ENCODE data around the gene CREB5. TPM values are rescaled to one million over a fixed set of nuclear protein-coding genes. Genes with fewer than 3 reads are reported as not detected.

Gene CREB5
- total and polyA plus RNA-seq, 2 of the 8 experiments (the other 6 are each of a cell fraction or from before 2014, with no cell fraction given), result 2.4 to 2.7 TPM

DNA sequence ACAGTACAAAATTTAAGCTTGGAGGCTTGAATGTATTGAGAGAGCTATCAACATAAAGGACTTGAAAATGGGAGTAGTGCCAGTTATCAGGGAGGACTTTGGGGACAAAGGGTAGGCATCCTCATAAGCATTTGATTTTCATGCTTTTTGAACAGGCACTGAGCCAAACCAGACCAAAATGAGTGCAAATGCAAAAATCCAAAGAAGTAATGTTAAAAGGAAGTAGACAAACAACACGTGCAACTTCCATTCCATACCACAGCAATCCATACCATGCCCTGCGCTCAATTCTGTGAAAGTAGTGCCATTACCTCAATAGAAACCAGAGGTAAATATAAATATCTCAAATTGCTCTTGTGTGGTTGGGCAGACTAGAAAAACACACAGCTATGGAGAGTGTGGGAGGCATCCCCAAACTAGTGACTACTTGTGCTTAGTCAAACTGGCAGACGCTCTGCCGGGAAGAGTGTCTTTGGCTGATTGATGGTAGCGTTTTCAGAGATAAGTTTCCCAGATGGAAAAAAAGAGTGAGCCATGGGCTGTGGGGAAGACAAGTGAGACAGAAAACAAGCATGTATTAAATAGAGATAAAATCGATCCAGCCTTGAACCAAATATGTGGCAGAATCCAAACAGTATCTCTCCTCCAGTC, 161.5 kb downstream of the CREB5 start:
- Histone ChIP-seq H2BK15ac (ENCODE audit: low read length) (no peak overlapping the region; the same call in 1 of the 2 replicates), H3K79me1 (ENCODE audit: low read depth, low read length) (no peaks in the 10 kb centered on the region), H3K4me3 (ENCODE audit: extremely low read depth in 1 of 4, insufficient read depth in 2 of 4, low read depth in 3 of 4, low read length in 4 of 4) (no peak overlapping the region), H3K27ac (ENCODE audit: low read depth, low read length) (no peak overlapping the region), H4K5ac (ENCODE audit: insufficient read length, low read depth, low read length) (no peak overlapping the region), H3K36me3 (ENCODE audit: control insufficient read depth in 2 of 4, insufficient read depth in 4 of 4, low read length in 3 of 4) (no peaks in the 10 kb centered on the region), H3K4me2 (ENCODE audit: insufficient read depth in 1 of 2, low read depth in 2 of 2, low read length in 2 of 2) (no peak overlapping the region), H4K20me1 (replicated peaks in 1 of 2; ENCODE audit: control insufficient read depth in 1 of 2, insufficient read depth in 2 of 2, low read length in 2 of 2) (no peaks in the 10 kb centered on the region), H4K8ac (ENCODE audit: extremely low read depth, insufficient read depth, low read length) (no peak overlapping the region), H3K18ac (ENCODE audit: extremely low read depth, low read length) (no peak overlapping the region), H2BK120ac (replicated peaks; ENCODE audit: low read depth, low read length) (no peak overlapping the region), H3K4ac (replicated peaks; ENCODE audit: insufficient read length, low read depth, low read length) (no peak overlapping the region), H2BK5ac (ENCODE audit: low read depth, low read length) (no peak overlapping the region), H3K79me2 (ENCODE audit: control insufficient read depth in 1 of 2, insufficient read depth in 2 of 2, low read length in 2 of 2) (no peaks in the 10 kb centered on the region), H4K91ac (replicated peaks; ENCODE audit: insufficient read length, low read length) (no peak overlapping the region), H3K27me3 (replicated peaks in 1 of 4; ENCODE audit: control insufficient read depth in 3 of 4, extremely low read depth in 1 of 4, insufficient read depth in 3 of 4, low read length in 3 of 4) (no peaks in the 10 kb centered on the region), H3K14ac (ENCODE audit: insufficient read length) (no peak overlapping the region), H3K9me3 (ENCODE audit: insufficient read depth in 2 of 2, low read depth in 1 of 2, low read length in 1 of 2) (no peaks in the 10 kb centered on the region), H2AFZ (ENCODE audit: low read length) (no peak overlapping the region), H2BK20ac (ENCODE audit: low read length) (no peak overlapping the region), H3K23ac (ENCODE audit: insufficient read length) (no peak overlapping the region), H3K23me2 (ENCODE audit: low read depth, low read length) (no peaks in the 10 kb centered on the region), H2BK12ac (ENCODE audit: low read depth, low read length) (no peak overlapping the region), H3K4me1 (replicated peaks in 1 of 4; ENCODE audit: control insufficient read depth in 3 of 4, insufficient read depth in 4 of 4, low read length in 3 of 4) (peaks cover 2 to 10% (median 4%) of the 10 kb centered on the region in 4 experiments; a peak in 4 of 7 replicates), H3K56ac (replicated peaks; ENCODE audit: insufficient read length, low read depth, low read length) (no peak overlapping the region), H3K9ac (replicated peaks in 1 of 4; ENCODE audit: extremely low read depth in 1 of 4, low read depth in 3 of 4, low read length in 3 of 4) (no peak overlapping the region), H2AK5ac (ENCODE audit: low read depth, low read length) (no peak overlapping the region)
- CTCF ChIA-PET (ENCODE audit: partially characterized antibody), result interaction anchor here (0.6 to 1.0 kb wide), 4 partner anchors 18 to 651 kb away, joined by 3 to 4 read pairs (median 3); no protein-coding TSS in a partner anchor
- POLR2A ChIA-PET (ENCODE audit: partially characterized antibody), result no interaction called here
- WGBS, 2 experiments (ENCODE audit: extremely low coverage in 1 of 2, insufficient coverage in 1 of 2, insufficient read length in 1 of 2, insufficient replicate concordance in 2 of 2, low coverage in 1 of 2, low lambda C conversion rate in 2 of 2, missing lambda C conversion rate in 1 of 2), result 93% methylated on average over 6 of the region's 6 CpGs; no CpG with 5 or more reads in 1 of the 2 experiments
- DNase-seq (ENCODE audit: low read depth in 1 of 2, low spot score in 2 of 2), result no peak
- FAIRE-seq, result no peak
- no peak for TF ChIP-seq TBP (IDR thresholded peaks at IDR 0.05; ENCODE audit: low read depth, low read length)
- TF ChIP-seq CTBP2 (IDR thresholded peaks at IDR 0.05; ENCODE audit: borderline replicate concordance, insufficient read depth, insufficient read length, low read length), result no peak
- no peak for TF ChIP-seq SP1 (IDR thresholded peaks at IDR 0.05; ENCODE audit: low read depth, low read length)
- TF ChIP-seq, protein P1, sequence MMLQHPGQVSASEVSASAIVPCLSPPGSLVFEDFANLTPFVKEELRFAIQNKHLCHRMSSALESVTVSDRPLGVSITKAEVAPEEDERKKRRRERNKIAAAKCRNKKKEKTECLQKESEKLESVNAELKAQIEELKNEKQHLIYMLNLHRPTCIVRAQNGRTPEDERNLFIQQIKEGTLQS (IDR thresholded peaks at IDR 0.05; ENCODE audit: insufficient read depth, low read depth, low read length), result no peak
- no peak for TF ChIP-seq RAD21 (IDR thresholded peaks at IDR 0.05 in 1 of 2, conservative IDR thresholded peaks at IDR 0.05 in 1 of 2; ENCODE audit: low read depth in 2 of 2, low read length in 2 of 2)
- no peak for TF ChIP-seq HDAC6 (IDR thresholded peaks at IDR 0.05; ENCODE audit: low read depth, low read length)
- no peak for TF ChIP-seq SIRT6 (IDR thresholded peaks at IDR 0.05; ENCODE audit: low read length)
- no peak for TF ChIP-seq POLR2AphosphoS5 (IDR thresholded peaks at IDR 0.05; ENCODE audit: low read depth, low read length)
- no peak for TF ChIP-seq RBBP5 (IDR thresholded peaks at IDR 0.05; ENCODE audit: borderline replicate concordance, low read depth, low read length)
- TF ChIP-seq SIX5 (IDR thresholded peaks at IDR 0.05; ENCODE audit: low read depth, low read length), result no peak
- TF ChIP-seq TAF7 (optimal IDR thresholded peaks at IDR 0.05; ENCODE audit: borderline replicate concordance, low read depth, low read length), result no peak
- TF ChIP-seq BACH1 (IDR thresholded peaks at IDR 0.05; ENCODE audit: low read length), result no peak
